Neural progenitor cell (in vitro differentiated cells): Measurements from ENCODE around the gene NALCN. TPM values are rescaled to one million over a fixed set of nuclear protein-coding genes. Genes with fewer than 3 reads are reported as not detected.

Experiments used
- DNase-seq: peaks from one replicate; pipeline ENCODE4 v3.0.0-alpha.2; 2016; ENCODE audit warnings: low spot score
- H2AFZ ChIP-seq: fragments of 200-600 bp; sonication (generic); replicated peaks from 2 replicates; pipeline ENCODE4 v1.6.1; 2016; ENCODE audit warnings: antibody characterized with exemption
- H3F3A ChIP-seq: fragments of 200-600 bp; sonication (generic); 2 replicates; pipeline ENCODE4 v1.6.1; 2016; ENCODE audit warnings: antibody characterized with exemption, low read depth
- H3K27ac ChIP-seq: fragments of 200-600 bp; sonication (generic); 2 replicates; pipeline ENCODE4 v1.5.1; 2016; ENCODE audit warnings: mild to moderate bottlenecking
- H3K27me3 ChIP-seq: fragments of 200-600 bp; sonication (generic); 2 replicates; pipeline ENCODE4 v1.6.1; 2016; ENCODE audit warnings: mild to moderate bottlenecking, moderate library complexity
- H3K36me3 ChIP-seq: fragments of 200-600 bp; sonication (generic); 2 replicates; pipeline ENCODE4 v1.5.1; 2016
- H3K4me1 ChIP-seq: fragments of 200-600 bp; sonication (generic); 2 replicates; pipeline ENCODE4 v1.6.1; 2016; ENCODE audit warnings: mixed run types
- H3K4me2 ChIP-seq: fragments of 200-600 bp; sonication (generic); 2 replicates; pipeline ENCODE4 v1.6.1; 2016
- H3K4me3 ChIP-seq: fragments of 200-600 bp; sonication (generic); 2 replicates; pipeline ENCODE4 v1.5.1; 2016
- H3K79me2 ChIP-seq: fragments of 200-600 bp; sonication (generic); 2 replicates; pipeline ENCODE4 v1.6.1; 2016; ENCODE audit warnings: low read depth
- H3K9ac ChIP-seq: fragments of 200-600 bp; sonication (generic); 2 replicates; pipeline ENCODE4 v1.6.1; 2016
- H3K9me3 ChIP-seq: fragments of 200-600 bp; sonication (generic); 2 replicates; pipeline ENCODE4 v1.5.1; 2016; ENCODE audit warnings: low read depth
- H4K20me1 ChIP-seq: fragments of 200-600 bp; sonication (generic); 2 replicates; pipeline ENCODE4 v1.6.1; 2016; ENCODE audit warnings: low read depth
- H3K27ac Mint-ChIP-seq: 3 replicates; pipeline ENCODE4 v1.8.0; 2021; ENCODE audit warnings: mixed read lengths
- H3K27me3 Mint-ChIP-seq: 2 replicates; pipeline ENCODE4 v1.8.0; 2022; ENCODE audit warnings: low read depth, mild to moderate bottlenecking, inconsistent platforms, moderate library complexity, mixed read lengths; ENCODE audit not compliant: insufficient read depth
- H3K36me3 Mint-ChIP-seq: 3 replicates; pipeline ENCODE4 v1.8.0; 2021; ENCODE audit warnings: mixed read lengths
- H3K4me1 Mint-ChIP-seq: 3 replicates; pipeline ENCODE4 v1.8.0; 2021; ENCODE audit warnings: mixed read lengths
- H3K4me3 Mint-ChIP-seq: 3 replicates; pipeline ENCODE4 v1.8.0; 2021; ENCODE audit warnings: mild to moderate bottlenecking, moderate library complexity, mixed read lengths
- H3K9me3 Mint-ChIP-seq: 3 replicates; pipeline ENCODE4 v1.8.0; 2020; ENCODE audit warnings: mixed read lengths
- EZH2 ChIP-seq: fragments of 200-600 bp; sonication (generic); IDR thresholded peaks from 2 replicates; pipeline ENCODE4 v1.6.1; 2017; ENCODE audit warnings: antibody characterized with exemption, mild to moderate bottlenecking, moderate library complexity
- EZH2phosphoT487 ChIP-seq: fragments of 200-600 bp; sonication (generic); IDR thresholded peaks from 2 replicates; pipeline ENCODE4 v1.6.1; 2017; ENCODE audit warnings: antibody characterized with exemption
- total RNA-seq: library from RNA; depleted of rRNA; stranded (reverse); fragments of >200 nt; gene quantifications from 2 replicates; pipeline ENCODE4 v1.2.3, GENCODE V29; 2015; ENCODE audit warnings: low replicate concordance
- TF ChIP-seq, protein P1 (sequence below): fragments of 200-600 bp; sonication (generic); IDR thresholded peaks from 2 replicates; pipeline ENCODE4 v1.5.1; 2017; ENCODE audit warnings: antibody characterized with exemption, mild to moderate bottlenecking

NALCN gene
- total RNA-seq, 1 donor from 2014 or later = 1.1 TPM

GRCh38 chr13:101267656-101268055 lies 148.7 kb downstream of the NALCN start:
- Histone ChIP-seq H3K4me3 (no peak overlapping the region), H3K27ac (no peak overlapping the region), H3K4me1 (no peaks in the 10 kb centered on the region), H3K9me3 (no peaks in the 10 kb centered on the region), H3F3A (no peaks in the 10 kb centered on the region), H4K20me1 (no peaks in the 10 kb centered on the region), H2AFZ (no peak overlapping the region), H3K4me2 (no peak overlapping the region), H3K36me3 (no peaks in the 10 kb centered on the region), H3K9ac (no peak overlapping the region), H3K79me2 (no peaks in the 10 kb centered on the region), H3K27me3 (no peaks in the 10 kb centered on the region)
- TF ChIP-seq EZH2phosphoT487 = no peak
- no peaks in the 10 kb centered on the region for H3K9me3 Mint-ChIP-seq
- peaks cover 2% of the 10 kb centered on the region for H3K27me3 Mint-ChIP-seq
- H3K4me1 Mint-ChIP-seq = no peaks in the 10 kb centered on the region
- no peaks in the 10 kb centered on the region for H3K36me3 Mint-ChIP-seq
- H3K4me3 Mint-ChIP-seq = no peak overlapping the region
- DNase-seq = no peak
- H3K27ac Mint-ChIP-seq = no peak overlapping the region

DNA sequence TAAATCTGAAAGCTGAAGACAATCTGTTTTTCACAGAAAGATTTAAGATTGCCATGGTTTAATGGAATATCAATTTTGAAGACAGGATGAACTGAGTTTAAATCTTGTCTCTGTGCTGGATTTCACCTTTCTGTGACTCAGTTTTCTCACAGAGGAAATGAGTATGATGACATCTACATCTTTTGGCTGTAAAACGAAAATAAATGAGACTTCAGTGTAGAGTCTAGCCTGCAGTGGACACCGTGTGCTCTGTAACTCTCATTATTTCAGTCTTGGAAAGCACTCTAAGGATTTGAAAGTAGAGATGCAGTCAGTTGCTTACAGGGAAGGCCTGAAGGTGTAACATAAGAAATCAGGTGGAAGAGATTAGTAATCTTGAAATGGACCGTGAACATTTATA lies 150.4 kb downstream of the NALCN start:
- Histone ChIP-seq H3K4me1 (no peaks in the 10 kb centered on the region), H3K9me3 (no peaks in the 10 kb centered on the region), H3K27me3 (no peaks in the 10 kb centered on the region), H3K27ac (no peak overlapping the region), H2AFZ (no peak overlapping the region), H4K20me1 (no peaks in the 10 kb centered on the region), H3K4me3 (no peak overlapping the region), H3K79me2 (no peaks in the 10 kb centered on the region), H3F3A (no peaks in the 10 kb centered on the region), H3K9ac (no peak overlapping the region), H3K4me2 (no peak overlapping the region), H3K36me3 (no peaks in the 10 kb centered on the region)
- Mint-ChIP-seq H3K4me3 (no peak overlapping the region), H3K27ac (no peak overlapping the region), H3K4me1 (no peaks in the 10 kb centered on the region), H3K36me3 (no peaks in the 10 kb centered on the region), H3K27me3 (peaks cover 2% of the 10 kb centered on the region), H3K9me3 (no peaks in the 10 kb centered on the region)
- TF ChIP-seq EZH2phosphoT487 (no peak), EZH2 (no peak)
- TF ChIP-seq, protein P1, sequence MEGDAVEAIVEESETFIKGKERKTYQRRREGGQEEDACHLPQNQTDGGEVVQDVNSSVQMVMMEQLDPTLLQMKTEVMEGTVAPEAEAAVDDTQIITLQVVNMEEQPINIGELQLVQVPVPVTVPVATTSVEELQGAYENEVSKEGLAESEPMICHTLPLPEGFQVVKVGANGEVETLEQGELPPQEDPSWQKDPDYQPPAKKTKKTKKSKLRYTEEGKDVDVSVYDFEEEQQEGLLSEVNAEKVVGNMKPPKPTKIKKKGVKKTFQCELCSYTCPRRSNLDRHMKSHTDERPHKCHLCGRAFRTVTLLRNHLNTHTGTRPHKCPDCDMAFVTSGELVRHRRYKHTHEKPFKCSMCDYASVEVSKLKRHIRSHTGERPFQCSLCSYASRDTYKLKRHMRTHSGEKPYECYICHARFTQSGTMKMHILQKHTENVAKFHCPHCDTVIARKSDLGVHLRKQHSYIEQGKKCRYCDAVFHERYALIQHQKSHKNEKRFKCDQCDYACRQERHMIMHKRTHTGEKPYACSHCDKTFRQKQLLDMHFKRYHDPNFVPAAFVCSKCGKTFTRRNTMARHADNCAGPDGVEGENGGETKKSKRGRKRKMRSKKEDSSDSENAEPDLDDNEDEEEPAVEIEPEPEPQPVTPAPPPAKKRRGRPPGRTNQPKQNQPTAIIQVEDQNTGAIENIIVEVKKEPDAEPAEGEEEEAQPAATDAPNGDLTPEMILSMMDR = no peak
- DNase-seq = no peak

DNA sequence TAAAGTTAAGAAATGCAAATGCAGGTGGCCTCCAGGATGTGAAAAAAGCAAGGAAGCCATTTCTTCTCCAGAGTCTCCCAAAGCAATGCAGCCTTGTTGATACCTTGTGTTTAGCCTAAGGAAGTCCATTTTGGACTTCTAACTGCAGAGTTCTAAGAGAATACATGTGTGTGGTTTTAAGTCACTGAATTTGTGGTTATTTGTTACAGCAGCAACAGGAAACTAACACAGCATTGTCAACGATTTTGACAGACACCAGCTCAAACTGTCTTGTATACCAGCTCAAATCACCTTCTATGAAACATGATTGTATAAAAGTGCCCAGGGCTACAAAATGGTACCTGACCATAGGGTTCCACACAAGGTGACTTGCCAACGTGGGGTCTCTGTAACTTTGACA lies 151.4 kb downstream of the NALCN start:
- Histone ChIP-seq H2AFZ (no peak overlapping the region), H3K27ac (no peak overlapping the region), H3K4me1 (no peaks in the 10 kb centered on the region), H3K9me3 (no peaks in the 10 kb centered on the region), H3K9ac (no peak overlapping the region), H4K20me1 (no peaks in the 10 kb centered on the region), H3F3A (no peaks in the 10 kb centered on the region), H3K4me2 (no peak overlapping the region), H3K79me2 (no peaks in the 10 kb centered on the region), H3K27me3 (no peaks in the 10 kb centered on the region), H3K36me3 (no peaks in the 10 kb centered on the region), H3K4me3 (no peak overlapping the region)
- Mint-ChIP-seq H3K27me3 (peaks cover 2% of the 10 kb centered on the region), H3K4me1 (no peaks in the 10 kb centered on the region), H3K36me3 (no peaks in the 10 kb centered on the region), H3K9me3 (no peaks in the 10 kb centered on the region), H3K4me3 (no peak overlapping the region), H3K27ac (no peak overlapping the region)
- DNase-seq = no peak
- TF ChIP-seq, protein P1 = no peak
- TF ChIP-seq EZH2 (no peak), EZH2phosphoT487 (no peak)

DNA sequence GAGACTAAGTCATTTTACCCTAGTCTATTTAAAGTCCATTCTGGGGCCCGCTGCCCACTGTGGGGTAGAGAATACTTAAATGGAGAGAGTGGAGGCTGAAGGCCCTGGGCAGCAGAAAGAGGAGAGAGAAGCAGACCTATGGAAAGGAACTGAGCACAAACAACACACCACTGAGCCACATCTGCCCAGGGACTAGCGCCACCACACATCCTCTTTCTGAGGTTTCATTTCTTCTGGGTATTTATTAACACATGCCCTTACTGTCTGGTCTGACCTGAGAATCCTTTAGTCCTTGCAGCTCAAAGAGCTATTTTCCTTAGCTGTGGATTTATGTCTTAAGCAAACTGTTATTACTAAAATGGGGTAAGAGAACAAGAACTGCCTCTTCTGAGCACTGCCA lies 154.0 kb downstream of the NALCN start:
- no peaks in the 10 kb centered on the region for H3K79me2 ChIP-seq
- Mint-ChIP-seq H3K4me3 (no peak overlapping the region), H3K36me3 (no peaks in the 10 kb centered on the region), H3K9me3 (no peaks in the 10 kb centered on the region), H3K4me1 (peaks cover 8% of the 10 kb centered on the region), H3K27ac (no peak overlapping the region), H3K27me3 (no peaks in the 10 kb centered on the region)
- H3K4me3 ChIP-seq = no peak overlapping the region
- H2AFZ ChIP-seq = no peak overlapping the region
- no peak for DNase-seq
- H3K4me2 ChIP-seq = no peak overlapping the region
- no peaks in the 10 kb centered on the region for H4K20me1 ChIP-seq
- TF ChIP-seq, protein P1 = no peak
- no peak for TF ChIP-seq EZH2phosphoT487
- TF ChIP-seq EZH2 = no peak
- H3K36me3 ChIP-seq = no peaks in the 10 kb centered on the region
- no peaks in the 10 kb centered on the region for H3K4me1 ChIP-seq
- H3K9me3 ChIP-seq = no peaks in the 10 kb centered on the region
- no peaks in the 10 kb centered on the region for H3F3A ChIP-seq
- no peak overlapping the region for H3K9ac ChIP-seq
- no peaks in the 10 kb centered on the region for H3K27me3 ChIP-seq
- no peak overlapping the region for H3K27ac ChIP-seq
